Measurements from ENCODE around the gene DCANP1. TPM values are rescaled to one million over a fixed set of nuclear protein-coding genes. Genes with fewer than 3 reads are reported as not detected.

The DCANP1 gene, protein sequence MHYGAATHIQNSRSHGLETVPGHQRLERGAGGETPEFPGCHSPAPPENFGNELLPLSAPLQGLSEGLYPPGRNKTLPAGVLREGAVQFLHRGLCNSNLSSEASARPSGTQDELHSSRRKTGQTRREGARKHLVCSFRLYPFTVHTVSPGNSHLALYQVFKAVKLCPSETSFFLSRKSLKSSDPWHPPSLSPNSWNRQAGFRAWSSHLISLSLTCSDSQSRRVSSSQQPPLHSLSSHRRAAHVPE
- total RNA-seq: not detected in 2 replicates

DNA sequence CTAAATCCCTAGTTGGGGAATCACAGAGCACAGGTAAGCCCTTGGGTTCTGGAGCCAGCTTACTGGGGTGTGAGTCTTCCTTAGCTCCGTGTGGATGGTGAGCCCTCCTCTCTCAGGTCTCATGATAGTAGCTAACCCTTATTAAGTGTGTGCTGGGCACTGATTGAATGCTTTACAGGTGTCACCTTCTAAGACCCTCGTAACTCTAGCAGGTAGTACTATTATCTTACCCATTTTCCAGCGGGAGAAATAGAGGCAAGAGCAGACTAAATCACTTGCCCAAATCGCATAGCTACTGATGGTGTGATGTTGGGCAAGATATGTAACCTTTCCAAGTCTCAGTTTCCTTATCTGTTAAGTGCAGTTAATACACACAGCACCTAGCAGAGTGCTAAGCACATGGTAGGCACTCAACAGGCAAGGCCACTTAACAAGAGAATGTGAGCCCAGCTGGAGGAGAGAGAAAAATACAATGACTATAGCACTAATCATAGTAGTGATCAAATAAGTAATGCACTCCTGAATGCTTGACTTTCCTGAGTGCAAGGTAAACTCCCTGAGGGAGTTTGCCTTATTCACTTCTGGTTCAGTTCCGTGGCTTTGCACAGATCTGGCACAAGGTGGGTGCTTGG lies at the start of gene DCANP1:
TSS of gene DCANP1 (minus strand) at position 51 of the 632 bp plus-strand sequence. CDS start 240 bp downstream, outside the sequence.

DNA sequence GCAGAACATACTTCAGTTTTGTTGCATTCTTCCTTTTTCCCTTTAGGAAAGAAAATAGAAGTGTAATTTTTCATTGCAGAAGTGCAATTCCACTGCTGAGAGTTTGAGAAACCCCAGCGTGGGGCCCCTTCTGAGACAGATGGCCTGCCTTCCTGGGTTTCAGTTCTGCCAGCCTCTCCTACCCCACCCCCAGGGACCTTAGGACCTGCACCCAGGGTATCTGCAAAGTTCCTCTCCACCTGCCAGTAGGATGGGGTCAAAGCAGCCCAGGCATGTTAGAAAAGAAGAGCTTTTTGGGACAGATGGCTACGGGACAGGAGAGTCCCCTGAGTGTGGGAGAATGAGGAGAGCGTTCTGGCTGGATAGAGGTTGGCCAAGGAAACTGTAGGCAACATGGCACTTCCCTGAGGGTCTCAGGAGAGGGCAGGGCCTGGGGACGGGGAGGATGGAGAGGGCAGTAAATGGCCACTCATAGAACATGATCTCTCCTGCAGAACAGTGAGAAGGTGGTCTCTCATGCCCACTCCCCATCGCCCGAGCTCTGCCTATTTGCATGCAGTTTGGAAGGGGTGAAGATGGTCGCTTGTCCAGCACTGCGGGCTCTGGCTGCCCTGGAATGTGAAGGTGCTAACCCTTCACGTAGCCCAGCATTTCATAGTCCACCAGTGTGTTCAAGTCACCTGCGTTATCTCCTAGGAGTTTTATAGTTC lies 5.3 kb upstream of the DCANP1 start, which contains the start of gene TIFAB:
TSS of gene TIFAB (minus strand) at position 31 of the 710 bp plus-strand sequence. CDS start 2,412 bp downstream, outside the sequence.

DNA sequence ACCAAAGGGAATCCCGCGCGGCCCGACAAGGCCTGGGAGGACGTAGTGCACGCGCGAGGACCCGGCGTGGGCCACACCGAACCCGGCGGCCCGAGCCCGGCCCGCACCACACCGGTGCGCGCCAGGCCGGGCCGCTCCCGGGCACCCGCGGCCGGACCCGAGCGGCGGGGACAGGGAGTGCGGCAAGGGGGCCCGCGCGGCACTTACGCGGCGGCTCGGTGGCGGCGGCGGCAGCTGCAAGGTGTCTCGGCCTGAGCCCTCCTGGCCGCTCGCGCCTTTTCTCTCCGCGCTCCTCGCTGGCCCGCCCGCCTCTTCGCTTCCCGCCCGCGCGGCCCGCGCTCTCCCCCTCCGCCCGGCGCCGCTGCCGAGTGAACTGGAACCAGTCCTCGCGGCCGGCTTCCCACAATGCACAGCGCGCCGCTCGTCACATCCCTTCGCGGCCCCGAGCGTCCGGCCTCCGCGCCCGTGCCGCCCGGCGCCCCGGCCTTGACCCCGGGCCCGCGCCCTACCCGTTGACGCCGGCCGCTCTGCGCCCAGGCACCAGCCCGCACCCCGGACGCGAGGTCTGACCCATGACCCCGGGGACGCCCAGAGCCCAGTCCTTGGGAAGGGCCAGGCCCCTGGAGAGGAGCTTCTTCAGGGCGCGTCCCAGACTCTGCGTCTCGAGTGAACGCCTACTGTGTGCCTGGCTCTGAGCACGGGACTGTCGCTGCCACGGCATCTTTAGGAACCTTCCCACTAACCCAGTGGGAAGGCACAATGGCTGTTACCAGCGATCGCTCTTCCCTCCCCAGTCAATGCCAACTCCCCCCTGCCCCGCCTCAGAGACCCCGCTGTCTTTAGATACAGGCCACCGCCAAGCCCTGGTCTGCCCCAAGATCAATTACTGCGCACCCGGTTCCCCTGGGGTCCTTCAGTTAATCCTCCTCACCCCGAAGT lies 48.0 kb downstream of the DCANP1 start, which contains the start of gene MACROH2A1:
TSS of gene MACROH2A1 (minus strand) at position 377 of the 939 bp plus-strand sequence. CDS start 10,138 bp downstream, outside the sequence.

Small RNA genes within 50 kb of the gene (small RNA-seq; reads per million reads assigned to genes)
- gene DCANP1: not detected

Other genes with a start within 250 kb of the DCANP1 start
- gene MACROH2A1, start 48.1 kb downstream of the DCANP1 start, total RNA-seq: 158 TPM in 2 replicates
- not detected in 2 replicates for gene TIFAB, start 5.0 kb upstream of the DCANP1 start, total RNA-seq
- not detected in 2 replicates for gene NEUROG1, start 88.6 kb upstream of the DCANP1 start, total RNA-seq
- 1.2 and 2.1 TPM in 2 replicates for gene CXCL14, start 131.6 kb upstream of the DCANP1 start, total RNA-seq

All from hair follicle dermal papilla cell (primary cell).